Bronchial epithelial cell (primary cell): ENCODE results near the gene CITED1. TPM values are rescaled to one million over a fixed set of nuclear protein-coding genes. Genes with fewer than 3 reads are reported as not detected.

Source experiments
- DNase-seq: peaks from one replicate; pipeline ENCODE4 v3.0.0-alpha.2; 2010; ENCODE audit warnings: low read depth
- FAIRE-seq: peaks from 2 replicates; lab custom pipeline; 2011; peaks lifted over from hg19 to GRCh38; lab: Jason Lieb, UNC
- H3K27me3 ChIP-seq: 2 replicates; pipeline ENCODE4 v1.5.1; 2011; ENCODE audit warnings: low read length; ENCODE audit not compliant: control insufficient read depth, insufficient read depth
- H3K36me3 ChIP-seq: 2 replicates; pipeline ENCODE4 v1.5.1; 2011; ENCODE audit warnings: low read length; ENCODE audit not compliant: control insufficient read depth, insufficient read depth
- H3K4me3 ChIP-seq: 2 replicates; pipeline ENCODE4 v1.5.1; 2011; ENCODE audit warnings: mild to moderate bottlenecking, low read depth, low read length, control low read depth
- total RNA-seq: library from RNA; depleted of rRNA; stranded (reverse); fragments of >200 nt; gene quantifications from 2 replicates; pipeline ENCODE4 v1.2.1, GENCODE V29; 2014
- TF ChIP-seq, protein P1 (sequence below): IDR thresholded peaks from 2 replicates; pipeline ENCODE4 v1.5.1; 2011; ENCODE audit warnings: mild to moderate bottlenecking, moderate library complexity, low read length, control low read depth, inconsistent platforms; ENCODE audit not compliant: insufficient read depth, severe bottlenecking

CITED1 gene
- total RNA-seq, 1 donor from 2014 or later: not detected

DNA sequence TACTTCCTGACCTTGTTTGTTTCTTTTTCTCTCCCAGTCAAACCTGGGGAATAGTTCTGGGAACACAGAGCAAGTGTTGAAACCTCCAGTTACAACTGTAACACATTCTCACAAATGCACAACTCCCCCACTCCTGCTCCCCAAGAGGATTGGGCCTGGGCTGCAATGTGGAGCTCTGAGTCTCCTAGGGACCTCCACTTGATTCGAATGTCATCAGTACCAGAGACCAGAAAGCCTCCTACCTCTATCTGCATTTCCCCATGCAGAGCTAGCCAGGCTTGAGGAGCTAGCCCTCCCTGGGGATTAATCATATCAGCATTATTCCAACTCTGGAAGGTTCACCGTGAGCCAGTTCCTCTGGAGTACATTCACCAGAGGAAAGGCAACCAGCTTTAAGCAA lies 41.7 kb upstream of the CITED1 start:
- TF ChIP-seq, protein P1, sequence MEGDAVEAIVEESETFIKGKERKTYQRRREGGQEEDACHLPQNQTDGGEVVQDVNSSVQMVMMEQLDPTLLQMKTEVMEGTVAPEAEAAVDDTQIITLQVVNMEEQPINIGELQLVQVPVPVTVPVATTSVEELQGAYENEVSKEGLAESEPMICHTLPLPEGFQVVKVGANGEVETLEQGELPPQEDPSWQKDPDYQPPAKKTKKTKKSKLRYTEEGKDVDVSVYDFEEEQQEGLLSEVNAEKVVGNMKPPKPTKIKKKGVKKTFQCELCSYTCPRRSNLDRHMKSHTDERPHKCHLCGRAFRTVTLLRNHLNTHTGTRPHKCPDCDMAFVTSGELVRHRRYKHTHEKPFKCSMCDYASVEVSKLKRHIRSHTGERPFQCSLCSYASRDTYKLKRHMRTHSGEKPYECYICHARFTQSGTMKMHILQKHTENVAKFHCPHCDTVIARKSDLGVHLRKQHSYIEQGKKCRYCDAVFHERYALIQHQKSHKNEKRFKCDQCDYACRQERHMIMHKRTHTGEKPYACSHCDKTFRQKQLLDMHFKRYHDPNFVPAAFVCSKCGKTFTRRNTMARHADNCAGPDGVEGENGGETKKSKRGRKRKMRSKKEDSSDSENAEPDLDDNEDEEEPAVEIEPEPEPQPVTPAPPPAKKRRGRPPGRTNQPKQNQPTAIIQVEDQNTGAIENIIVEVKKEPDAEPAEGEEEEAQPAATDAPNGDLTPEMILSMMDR: no peak
- DNase-seq: no peak
- Histone ChIP-seq H3K36me3 (peaks cover 2% of the 10 kb centered on the region), H3K27me3 (no peaks in the 10 kb centered on the region), H3K4me3 (no peak overlapping the region)
- no peak for FAIRE-seq

DNA sequence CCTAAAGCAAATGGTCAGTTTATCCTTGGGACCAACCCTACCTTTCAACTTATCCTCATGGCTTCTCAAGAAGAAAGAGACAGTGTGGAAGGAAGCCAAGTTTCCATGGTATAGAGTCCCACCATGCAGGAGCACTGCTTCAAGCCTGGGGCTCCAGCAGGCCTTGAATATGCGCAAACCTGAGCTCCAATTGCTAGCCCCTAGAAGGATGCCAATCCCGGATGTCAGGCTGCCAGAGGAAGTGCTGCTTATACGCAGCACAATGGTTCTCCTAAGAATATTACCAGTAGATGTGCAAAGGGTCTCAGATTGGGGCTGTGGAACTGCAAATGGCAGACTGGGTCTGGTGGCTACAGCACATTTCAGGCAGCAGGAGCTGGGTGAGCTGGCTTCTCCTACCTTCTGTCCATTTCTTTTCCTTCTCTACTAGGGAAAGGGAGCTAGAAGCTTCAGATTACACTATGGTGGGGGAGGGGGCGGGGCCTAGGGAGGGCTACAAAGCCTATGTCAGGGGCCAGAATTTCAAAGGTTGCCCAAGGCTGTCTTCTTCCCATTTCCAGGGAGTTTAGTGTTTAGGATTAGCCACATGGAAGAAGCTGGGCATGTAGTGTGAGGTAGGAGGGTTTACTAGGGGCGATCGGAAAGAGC lies 40.7 kb upstream of the CITED1 start:
- TF ChIP-seq, protein P1: no peak
- Histone ChIP-seq H3K4me3 (no peak overlapping the region), H3K36me3 (peaks cover 2% of the 10 kb centered on the region), H3K27me3 (no peaks in the 10 kb centered on the region)
- DNase-seq (no peak), FAIRE-seq (no peak)

DNA sequence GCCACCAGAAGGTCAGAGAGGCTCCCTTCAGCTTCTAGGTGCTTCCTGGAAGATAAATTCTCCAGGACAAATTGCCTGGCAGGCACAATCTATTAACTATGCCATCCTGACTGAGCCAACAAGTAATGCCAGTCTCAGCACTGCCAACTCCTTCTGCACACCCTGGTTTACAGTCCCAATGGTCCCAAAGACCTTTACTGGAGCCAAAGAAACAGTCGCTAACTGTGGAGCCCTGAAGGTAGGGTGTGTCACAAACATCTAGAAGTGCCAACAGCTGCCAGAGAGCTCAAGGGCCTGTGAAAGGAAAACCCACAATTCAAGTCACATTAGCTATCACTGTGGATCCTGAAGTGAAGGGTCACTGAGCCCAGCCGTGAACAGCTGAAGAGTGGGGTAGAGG lies 34.9 kb upstream of the CITED1 start:
- no peaks in the 10 kb centered on the region for H3K27me3 ChIP-seq
- H3K36me3 ChIP-seq: no peaks in the 10 kb centered on the region
- TF ChIP-seq, protein P1: no peak
- no peak for DNase-seq
- FAIRE-seq: no peak
- no peak overlapping the region for H3K4me3 ChIP-seq

DNA sequence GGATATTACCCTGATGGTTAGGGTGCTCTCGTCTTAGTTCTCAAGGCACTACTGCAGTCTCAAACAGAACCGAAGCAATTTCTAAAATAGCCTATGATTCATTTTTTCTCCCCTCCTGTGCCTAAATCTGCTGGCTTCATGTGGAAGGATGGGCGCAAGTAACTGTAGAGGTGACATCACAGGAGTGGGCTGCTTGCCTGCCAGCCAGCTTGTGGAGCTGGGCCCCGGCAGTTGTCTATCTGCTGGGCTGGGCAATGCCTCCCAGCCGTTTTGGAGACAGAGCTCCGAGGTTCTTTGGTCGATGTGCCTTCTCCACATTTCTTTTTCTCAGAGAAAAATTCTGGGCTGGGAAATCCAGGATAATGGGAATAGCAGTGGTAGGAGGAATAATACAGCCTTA lies 34.3 kb upstream of the CITED1 start:
- TF ChIP-seq, protein P1: no peak
- FAIRE-seq: no peak
- no peaks in the 10 kb centered on the region for H3K36me3 ChIP-seq

DNA sequence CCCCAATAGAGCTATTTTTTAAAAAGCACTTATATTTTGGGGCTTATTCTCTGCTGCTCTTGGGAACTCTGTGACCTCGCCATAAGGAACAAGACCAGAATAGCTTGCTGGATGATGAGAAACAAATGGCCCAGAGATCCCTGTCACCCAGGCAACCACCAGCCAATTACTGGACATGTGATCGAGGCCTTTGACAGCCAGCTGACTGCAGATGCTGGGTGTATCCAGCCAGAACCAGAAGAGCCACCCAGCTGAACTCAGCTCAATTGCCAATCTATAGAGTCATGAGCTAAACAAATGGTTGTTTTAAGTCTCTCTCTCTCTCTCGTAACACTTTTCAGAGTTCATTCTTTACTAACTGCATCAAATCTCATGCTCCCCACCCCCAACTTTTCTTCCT lies 24.4 kb upstream of the CITED1 start:
- FAIRE-seq: peak; percentile 7
- no peaks in the 10 kb centered on the region for H3K27me3 ChIP-seq
- TF ChIP-seq, protein P1: no peak
- no peak overlapping the region for H3K4me3 ChIP-seq
- DNase-seq: no peak
- H3K36me3 ChIP-seq: no peaks in the 10 kb centered on the region

More for the DNA sequence above, 34.3 kb upstream of the CITED1 start:
- no peak overlapping the region for H3K4me3 ChIP-seq
- no peaks in the 10 kb centered on the region for H3K27me3 ChIP-seq
- DNase-seq: no peak
